Endothelial cell of umbilical vein (primary cell): Measurements from ENCODE around the gene SRD5A1. TPM values are rescaled to one million over a fixed set of nuclear protein-coding genes. Genes with fewer than 3 reads are reported as not detected.

Experiments used
- BruUV-seq: library from RNA; stranded (reverse); fragments of 400-500 nt; replicated peaks from 2 replicates; lab custom pipeline; 2021; lab: Mats Ljungman, UMichigan
- CTCF ChIA-PET: fragments of 300-600, 350-600 bp; sonication (Branson Sonifier 250); formaldehyde crosslinking; loops from one replicate; lab custom pipeline; 2021; ENCODE audit warnings: antibody characterized with exemption, inconsistent platforms; lab: Charles Lee
- POLR2A ChIA-PET: fragments of 300-600, 350-600 bp; sonication (Branson Sonifier 250); formaldehyde crosslinking; loops from one replicate; lab custom pipeline; 2021; ENCODE audit warnings: antibody characterized with exemption, inconsistent platforms; lab: Charles Lee
- DNase-seq: peaks from one replicate; pipeline ENCODE4 v3.0.0-alpha.2; 2011; ENCODE audit warnings: low read depth, low spot score
- FAIRE-seq: peaks from 2 replicates; lab custom pipeline; 2011; peaks lifted over from hg19 to GRCh38; lab: Jason Lieb, UNC
- H2AFZ ChIP-seq: 2 replicates; pipeline ENCODE4 v1.6.0; 2012; ENCODE audit warnings: low read depth, low read length, control low read depth, inconsistent platforms
- H3K27ac ChIP-seq: 2 replicates; pipeline ENCODE4 v1.5.1; 2011; ENCODE audit warnings: low read depth, mild to moderate bottlenecking, control low read depth, low read length, moderate library complexity; ENCODE audit not compliant: insufficient read depth
- H3K27me3 ChIP-seq, 2 experiments: 2 replicates each; pipeline versions ENCODE4 v1.6.0 to v1.6.1; 2011; ENCODE audit warnings: low read length in 2 of 2, mixed read lengths in 1 of 2; ENCODE audit not compliant: control insufficient read depth in 2 of 2, insufficient read depth in 2 of 2
- H3K36me3 ChIP-seq, 2 experiments: 2 replicates in 1 of 2; 3 replicates in 1 of 2; pipeline ENCODE4 v1.5.1; 2011; ENCODE audit warnings: low read length in 2 of 2, mild to moderate bottlenecking in 1 of 2, moderate library complexity in 1 of 2; ENCODE audit not compliant: control insufficient read depth in 2 of 2, insufficient read depth in 2 of 2; ENCODE audit errors: extremely low read depth in 1 of 2
- H3K4me1 ChIP-seq: 3 replicates; pipeline ENCODE4 v1.5.1; 2011; ENCODE audit warnings: mild to moderate bottlenecking, low read length; ENCODE audit not compliant: control insufficient read depth, insufficient read depth; ENCODE audit errors: extremely low read depth
- H3K4me2 ChIP-seq: 2 replicates; pipeline ENCODE4 v1.6.1; 2011; ENCODE audit warnings: low read length, control low read depth, mixed read lengths; ENCODE audit not compliant: insufficient read depth
- H3K4me3 ChIP-seq, 3 experiments: fragments of 200-600 bp in 1 of 3; sonication (generic), shearing (Covaris generic) in 1 of 3; replicated peaks in 1 of 3; 2 replicates each; pipeline ENCODE4 v1.5.1; 2011 to 2016; ENCODE audit warnings: control low read depth in 3 of 3, low read length in 3 of 3, mild to moderate bottlenecking in 2 of 3, inconsistent platforms in 1 of 3, low read depth in 1 of 3, moderate library complexity in 1 of 3; ENCODE audit not compliant: insufficient read depth in 1 of 3
- H3K79me2 ChIP-seq: 2 replicates; pipeline ENCODE4 v1.6.0; 2012; ENCODE audit warnings: low read length, inconsistent platforms; ENCODE audit not compliant: control insufficient read depth, insufficient read depth
- H3K9ac ChIP-seq: replicated peaks from 2 replicates; pipeline ENCODE3; 2011; ENCODE audit warnings: low read length, control low read depth; ENCODE audit not compliant: insufficient read depth; ENCODE audit errors: extremely low read depth
- H3K9me1 ChIP-seq: replicated peaks from 3 replicates; pipeline ENCODE4 v1.6.0; 2011; ENCODE audit warnings: mild to moderate bottlenecking, low read length; ENCODE audit not compliant: control insufficient read depth, insufficient read depth; ENCODE audit errors: extremely low read depth
- H3K9me3 ChIP-seq: replicated peaks from 2 replicates; pipeline ENCODE4 v1.5.1; 2012; ENCODE audit warnings: low read length, inconsistent platforms; ENCODE audit not compliant: control insufficient read depth, insufficient read depth
- H4K20me1 ChIP-seq: replicated peaks from 2 replicates; pipeline ENCODE3; 2011; ENCODE audit warnings: mild to moderate bottlenecking, low read length; ENCODE audit not compliant: control insufficient read depth, insufficient read depth; ENCODE audit errors: extremely low read depth
- CTCF ChIP-seq, 2 donors: IDR thresholded peaks; 1 replicate in 1 of 2; 2 replicates in 1 of 2; pipeline ENCODE4 v1.5.1; 2011; ENCODE audit warnings: low read length in 2 of 2, mild to moderate bottlenecking in 2 of 2, moderate library complexity in 2 of 2, control low read depth in 1 of 2, inconsistent platforms in 1 of 2, low read depth in 1 of 2; ENCODE audit not compliant: insufficient read depth in 1 of 2; ENCODE audit errors: extremely low read depth in 1 of 2
- EZH2 ChIP-seq: IDR thresholded peaks from 2 replicates; pipeline ENCODE4 v1.6.1; 2012; ENCODE audit warnings: borderline replicate concordance, low read depth, mild to moderate bottlenecking, moderate library complexity, low read length, inconsistent platforms; ENCODE audit not compliant: severe bottlenecking
- FOS ChIP-seq: IDR thresholded peaks from 2 replicates; pipeline ENCODE4 v1.6.1; 2011; ENCODE audit warnings: mild to moderate bottlenecking, low read length, moderate library complexity, borderline replicate concordance; ENCODE audit not compliant: insufficient read depth
- GATA2 ChIP-seq: IDR thresholded peaks from 2 replicates; pipeline ENCODE4 v1.7.0; 2011; ENCODE audit warnings: low read depth, mild to moderate bottlenecking, moderate library complexity, mixed read lengths, low read length; ENCODE audit not compliant: insufficient read length, insufficient read depth
- JUN ChIP-seq: IDR thresholded peaks from 2 replicates; pipeline ENCODE4 v1.6.1; 2011; ENCODE audit warnings: borderline replicate concordance, low read depth; ENCODE audit not compliant: insufficient read length, insufficient read depth
- MAX ChIP-seq: IDR thresholded peaks from 2 replicates; pipeline ENCODE4 v1.6.1; 2011; ENCODE audit not compliant: insufficient read depth, insufficient read length
- MYC ChIP-seq: IDR thresholded peaks from one replicate; pipeline ENCODE4 v1.6.1; 2011; ENCODE audit warnings: mild to moderate bottlenecking, low read depth, low read length
- POLR2A ChIP-seq: IDR thresholded peaks from 2 replicates; pipeline ENCODE4 v1.6.1; 2012; ENCODE audit warnings: low read depth, mild to moderate bottlenecking, control low read depth, low read length
- POLR2AphosphoS5 ChIP-seq: IDR thresholded peaks from 2 replicates; pipeline ENCODE4 v1.6.1; 2012; ENCODE audit warnings: low read depth, mild to moderate bottlenecking, control low read depth, low read length, moderate library complexity; ENCODE audit not compliant: insufficient read depth
- dilution Hi-C: fragments of 300-500 bp; cut with MboI; formaldehyde crosslinking; loops from one replicate; pipeline ENCODE4 v1.15.0; 2019; ENCODE audit warnings: low sequenced_read_pairs; ENCODE audit not compliant: extremely low pct_ligation_motif_present
- intact Hi-C: fragments of 100-400 bp; cut with micrococcal nuclease; formaldehyde crosslinking; loops from one replicate; pipeline ENCODE4 v1.10.0; 2022
- polyA plus RNA-seq, 4 experiments: library from polyadenylated mRNA; depleted of rRNA in 3 of 4; stranded (reverse) in 3 of 4; unstranded in 1 of 4; fragments of >200 nt; gene quantifications; 2 replicates each; pipeline versions ENCODE4 v1.2.1 to v1.2.3, GENCODE V29; 2011 to 2012; ENCODE audit warnings: missing spikeins in 1 of 4
- total RNA-seq: library from RNA; stranded (reverse); gene quantifications from 2 replicates; pipeline ENCODE4 v1.2.3, GENCODE V29; 2021

SRD5A1 gene
- total and polyA plus RNA-seq, 2 donors (not counting 3 experiments of a cell fraction or from before 2014, with no cell fraction given), result 11.6 to 14.8 TPM

- Histone ChIP-seq H3K4me1 (peaks cover 6% of the 10 kb centered on the region), H3K9ac (no peak overlapping the region), H3K4me3 (no peak overlapping the region), H3K36me3 (no peaks in the 10 kb centered on the region), H3K27me3 (no peaks in the 10 kb centered on the region), H3K4me2 (no peak overlapping the region), H3K9me3 (no peaks in the 10 kb centered on the region), H3K27ac (no peak overlapping the region), H3K9me1 (no peaks in the 10 kb centered on the region), H2AFZ (no peak overlapping the region), H4K20me1 (no peaks in the 10 kb centered on the region), H3K79me2 (peaks cover 20% of the 10 kb centered on the region)
- no peak for DNase-seq
- POLR2A ChIA-PET, result no interaction called here
- no TSS peak for BruUV-seq
- dilution Hi-C loops (loop anchor here (25.0 kb wide), 1 partner anchor 100 kb away; no protein-coding TSS in a partner anchor), intact Hi-C loops (no loop called here)
- CTCF ChIA-PET, result no interaction called here
- no peak for FAIRE-seq
- no peak for TF ChIP-seq CTCF (IDR thresholded peaks at IDR 0.05; ENCODE audit: extremely low read depth in 1 of 2, insufficient read depth in 1 of 2, low read depth in 1 of 2, low read length in 2 of 2)
- no peak for TF ChIP-seq GATA2
- no peak for TF ChIP-seq POLR2A
- no peak for TF ChIP-seq JUN
- no peak for TF ChIP-seq MAX
- no peak for TF ChIP-seq POLR2AphosphoS5
- no peak for TF ChIP-seq MYC
- TF ChIP-seq EZH2, result no peak
- TF ChIP-seq FOS, result no peak
Measured at GRCh38 chr5:6637590-6637989, 4.3 kb downstream of the SRD5A1 start.
